Heart right ventricle (tissue), 16 donors: Measurements from ENCODE around the gene CLASRP. TPM values are rescaled to one million over a fixed set of nuclear protein-coding genes. Genes with fewer than 3 reads are reported as not detected.

Experiments used
- ATAC-seq, 8 donors: fragments of 200-7000 bp; cut with Tn5 transposase; one replicate each; pipeline ENCODE4 v1.9.1; 2020; ENCODE audit warnings: mild to moderate bottlenecking in 8 of 8, moderate library complexity in 8 of 8, moderate number of reproducible peaks in 1 of 8
- DNase-seq, 2 donors: peaks; one replicate each; pipeline ENCODE4 v3.0.0-alpha.2; 2020
- H3K27ac ChIP-seq, 10 donors: fragments of 200-600 bp; sonication (generic) in 2 of 10; one replicate each; pipeline versions ENCODE4 v1.5.0 to v1.8.0; 2020 to 2022; ENCODE audit warnings: mild to moderate bottlenecking in 3 of 10
- H3K27me3 ChIP-seq, 7 donors: fragments of 200-600 bp; one replicate each; pipeline ENCODE4 v1.8.0; 2021 to 2022; ENCODE audit warnings: mild to moderate bottlenecking in 2 of 7
- H3K36me3 ChIP-seq, 9 donors: fragments of 200-600 bp; sonication (generic) in 1 of 9; one replicate each; pipeline versions ENCODE4 v1.5.0 to v1.8.0; 2020 to 2022; ENCODE audit warnings: mild to moderate bottlenecking in 2 of 9
- H3K4me1 ChIP-seq, 9 donors: fragments of 200-600 bp; sonication (generic) in 1 of 9; one replicate each; pipeline versions ENCODE4 v1.5.0 to v1.8.0; 2020 to 2022; ENCODE audit warnings: mild to moderate bottlenecking in 4 of 9
- H3K4me3 ChIP-seq, 10 donors: fragments of 200-600 bp; sonication (generic) in 2 of 10; one replicate each; pipeline versions ENCODE4 v1.5.0 to v1.8.0; 2020 to 2022; ENCODE audit warnings: mild to moderate bottlenecking in 7 of 10, moderate library complexity in 2 of 10
- H3K9me3 ChIP-seq, 11 donors: fragments of 200-600 bp in 10 of 11; sonication (generic) in 2 of 11; one replicate each; pipeline versions ENCODE4 v1.5.0 to v1.8.0; 2013 to 2022; ENCODE audit warnings: mild to moderate bottlenecking in 2 of 11, control low read depth in 1 of 11, moderate library complexity in 1 of 11
- CTCF ChIP-seq, 9 donors: fragments of 200-600 bp; sonication (generic) in 2 of 9; IDR thresholded peaks; one replicate each; pipeline versions ENCODE4 v1.5.0 to v1.8.0; 2021 to 2022; ENCODE audit warnings: antibody characterized with exemption in 9 of 9, mild to moderate bottlenecking in 5 of 9, moderate library complexity in 1 of 9
- WGBS, 2 donors: extraction: QIAGEN DNeasy Blood & Tissue Kit; methylation state at CpG; one replicate each; pipeline ENCODE4 v1.1.7; 2013; ENCODE audit warnings: inconsistent platforms in 1 of 2; 5-methylcytosine and 5-hydroxymethylcytosine counted together
- intact Hi-C, 10 donors: fragments of 100-400 bp; cut with DNase I; formaldehyde crosslinking; loops; one replicate each; pipeline versions ENCODE4 v1.11.1 to v1.14.2; 2022
- polyA plus RNA-seq, 2 donors: library from polyadenylated mRNA; stranded (reverse); fragments of 200-250 nt; gene quantifications; one replicate each; pipeline ENCODE4 v1.2.3, GENCODE V29; 2013
- total RNA-seq, 10 donors: library from RNA; stranded (reverse); fragmentation: NEBNext Ultra II Directional in 3 of 10; extraction: Animal tissue kit (Norgen Biotek cat#: 25700) in 3 of 10; gene quantifications; one replicate each; pipeline versions ENCODE4 v1.2.1 to v1.2.4, GENCODE V29; 2021 to 2023
- donor health status: Arrhythmogenic right ventricular cardiomyopathy.
- donor health status: ischemic (EF 13 %, LVEDD 7.1; RV severe dilation, severe dysfunction).
- donor health status: healthy with polysubstance abuse.
- donor health status: DM: no; HTN: yes; CAD: no.
- donor health status: DM: no; HTN: no; CAD: no.
- donor health status: ischemic (EF 25% LVEDD 6.9; RV normal size, moderate dysfunction).
- donor health status: ischemic (EF 25% LVEDD 5.7; RV mildly dilated, moderate dysfunction).
- donor health status: healthy.
- donor health status: DM: yes; HTN: yes; CAD: no.
- donor health status: Ischemic cardiomyopathy.
- donor health status: ischemic (EF 35%, LVEDD 5.7; RV mildly dilated, moderate dysfunction).
- donor health status: nonischemic (EF 11% LVEDD 7.7; RV severe dilation, severe dysfunction).
- donor health status: DM: yes; HTN: yes; CAD: no.
- donor health status: PGD.
- donor health status: ischemic (EF 29% LVEDD 5.4; RV normal size, mild dysfunction).
- donor health status: nonischemic (EF 23%, LVEDD 6.1; RV moderate dilation, normal function).

Gene CLASRP
- total and polyA plus RNA-seq, 12 donors: 24.0 to 142 (median 30.0) TPM

- 84% methylated on average over 3 of the region's 3 CpGs for WGBS, 2 donors
- intact Hi-C loops: loop anchor here in 1 of 10 donors (5.0 kb wide), 1 partner anchor 77 kb away; the partner anchor contains the start of genes BLOC1S3 and TRAPPC6A
- no peaks in the 10 kb centered on the region for H3K27me3 ChIP-seq
- peaks cover 16 to 99% (median 77%) of the 10 kb centered on the region in 9 donors for H3K4me1 ChIP-seq
- TF ChIP-seq CTCF (IDR thresholded peaks at IDR 0.05): no peak
- no peak for ATAC-seq
- H3K9me3 ChIP-seq: no peaks in the 10 kb centered on the region
- no peak for DNase-seq
- H3K4me3 ChIP-seq: no peak overlapping the region
- peak overlapping the region in 4 of 10 donors; percentile 26 to 75 (median 64) for H3K27ac ChIP-seq
- peaks cover 0 to 8% (median 0%) of the 10 kb centered on the region in 9 donors for H3K36me3 ChIP-seq
Observed at GRCh38 chr19:45100201-45100600, 61.4 kb downstream of the CLASRP start.

GRCh38 chr19:45100846-45101252 lies 62.0 kb downstream of the CLASRP start:
- intact Hi-C loops: loop anchor here in 1 of 10 donors (5.0 kb wide), 1 partner anchor 76 kb away; the partner anchor contains the start of genes BLOC1S3 and TRAPPC6A
- Histone ChIP-seq H3K27ac (no peak overlapping the region), H3K36me3 (peaks cover 0 to 8% (median 0%) of the 10 kb centered on the region in 9 donors), H3K4me3 (no peak overlapping the region), H3K4me1 (peaks cover 16 to 97% (median 71%) of the 10 kb centered on the region in 9 donors), H3K9me3 (no peaks in the 10 kb centered on the region), H3K27me3 (no peaks in the 10 kb centered on the region)
- DNase-seq (no peak), ATAC-seq (no peak)
- no peak for TF ChIP-seq CTCF (IDR thresholded peaks at IDR 0.05)
- 82 to 83% methylated on average over 8 of the region's 8 CpGs for WGBS, 2 donors

GRCh38 chr19:45101806-45102205 lies 63.0 kb downstream of the CLASRP start:
- intact Hi-C loops: loop anchor here in 1 of 10 donors (5.0 kb wide), 1 partner anchor 75 kb away; the partner anchor contains the start of genes BLOC1S3 and TRAPPC6A
- 82% methylated on average over 8 of the region's 8 CpGs for WGBS, 2 donors
- peaks cover 16 to 89% (median 64%) of the 10 kb centered on the region in 9 donors for H3K4me1 ChIP-seq
- H3K27me3 ChIP-seq: no peaks in the 10 kb centered on the region
- no peak overlapping the region for H3K27ac ChIP-seq
- H3K36me3 ChIP-seq: peaks cover 0 to 8% (median 0%) of the 10 kb centered on the region in 9 donors
- no peak for ATAC-seq
- H3K9me3 ChIP-seq: no peaks in the 10 kb centered on the region
- H3K4me3 ChIP-seq: no peak overlapping the region
- no peak for DNase-seq
- no peak for TF ChIP-seq CTCF (IDR thresholded peaks at IDR 0.05)

- Histone ChIP-seq H3K9me3 (no peaks in the 10 kb centered on the region), H3K27me3 (no peaks in the 10 kb centered on the region), H3K4me1 (peaks cover 16 to 82% (median 61%) of the 10 kb centered on the region in 9 donors), H3K27ac (peak overlapping the region in 3 of 10 donors; percentile 5 to 49 (median 31)), H3K4me3 (no peak overlapping the region), H3K36me3 (peaks cover 0 to 8% (median 0%) of the 10 kb centered on the region in 9 donors)
- no peak for TF ChIP-seq CTCF (IDR thresholded peaks at IDR 0.05)
- WGBS, 2 donors: 98 to 99% methylated on average over 7 of the region's 7 CpGs
- DNase-seq (no peak), ATAC-seq (no peak)
- intact Hi-C loops: loop anchor here in 1 of 10 donors (5.0 kb wide), 1 partner anchor 75 kb away; the partner anchor contains the start of genes BLOC1S3 and TRAPPC6A
Observed at GRCh38 chr19:45102481-45102880, 63.6 kb downstream of the CLASRP start.
